CD4-positive, CD25-positive, alpha-beta regulatory T cell (primary cell): ENCODE data around the gene CHCHD4. TPM values are rescaled to one million over a fixed set of nuclear protein-coding genes. Genes with fewer than 3 reads are reported as not detected.

Experiments
- ATAC-seq, 2 donors: fragments of 150-1000 bp; cut with Tn5 transposase; one replicate each; pipeline ENCODE4 v1.10.0; 2021; ENCODE audit warnings: low read depth in 2 of 2, moderate number of reproducible peaks in 2 of 2, moderate library complexity in 1 of 2
- DNase-seq, 3 donors: peaks; one replicate each; pipeline versions ENCODE4 v3.0.0 to v3.0.0-alpha.2; 2012 to 2022; ENCODE audit warnings: mixed read lengths in 1 of 3
- H3K27ac ChIP-seq: one replicate; pipeline ENCODE4 v1.7.0; 2013; ENCODE audit warnings: mild to moderate bottlenecking, low read length; ENCODE audit not compliant: insufficient read depth, poor library complexity, severe bottlenecking
- H3K27me3 ChIP-seq: one replicate; pipeline ENCODE4 v1.7.0; 2013; ENCODE audit warnings: low read length; ENCODE audit not compliant: control insufficient read depth, insufficient read depth
- H3K36me3 ChIP-seq: one replicate; pipeline ENCODE4 v1.7.0; 2013; ENCODE audit warnings: mild to moderate bottlenecking, low read length, moderate library complexity; ENCODE audit not compliant: control insufficient read depth, insufficient read depth
- H3K4me1 ChIP-seq: 2 replicates; pipeline ENCODE4 v1.7.0; 2013; ENCODE audit warnings: mild to moderate bottlenecking, low read length; ENCODE audit not compliant: insufficient read depth, control insufficient read depth, poor library complexity, severe bottlenecking
- H3K4me3 ChIP-seq: one replicate; pipeline ENCODE4 v1.7.0; 2013; ENCODE audit warnings: low read depth, mild to moderate bottlenecking, low read length, moderate library complexity
- H3K9me3 ChIP-seq, 2 experiments: 1 replicate in 1 of 2; 2 replicates in 1 of 2; pipeline ENCODE4 v1.7.0; 2013; ENCODE audit warnings: low read length in 2 of 2, mild to moderate bottlenecking in 1 of 2, moderate library complexity in 1 of 2; ENCODE audit not compliant: control insufficient read depth in 2 of 2
- H3K27ac Mint-ChIP-seq, 3 donors: one replicate each; pipeline ENCODE4 v1.8.0; 2020 to 2022; ENCODE audit warnings: mild to moderate bottlenecking in 3 of 3, mixed read lengths in 3 of 3, moderate library complexity in 2 of 3
- H3K27me3 Mint-ChIP-seq: one replicate; pipeline ENCODE4 v1.8.0; 2022; ENCODE audit warnings: mild to moderate bottlenecking, mixed read lengths
- H3K36me3 Mint-ChIP-seq: one replicate; pipeline ENCODE4 v1.8.0; 2020; ENCODE audit warnings: mixed read lengths
- H3K4me1 Mint-ChIP-seq, 4 donors: one replicate each; pipeline ENCODE4 v1.8.0; 2020 to 2022; ENCODE audit warnings: mixed read lengths in 4 of 4, mild to moderate bottlenecking in 1 of 4
- H3K4me3 Mint-ChIP-seq, 4 donors: one replicate each; pipeline ENCODE4 v1.8.0; 2020 to 2022; ENCODE audit warnings: mild to moderate bottlenecking in 4 of 4, mixed read lengths in 4 of 4, moderate library complexity in 3 of 4
- H3K9me3 Mint-ChIP-seq, 7 donors: one replicate each; pipeline ENCODE4 v1.8.0; 2020 to 2022; ENCODE audit warnings: mixed read lengths in 7 of 7, mild to moderate bottlenecking in 3 of 7, moderate library complexity in 2 of 7
- polyA plus RNA-seq, 4 donors: library from polyadenylated mRNA; unstranded; fragments of 300-500 nt; fragmentation: Illumina TruSeq; gene quantifications; one replicate each; pipeline ENCODE4 v1.2.3, GENCODE V29; 2021
- total RNA-seq: library from RNA; stranded (reverse); gene quantifications from one replicate; pipeline ENCODE4 v1.2.3, GENCODE V29; 2022

The CHCHD4 gene
- total and polyA plus RNA-seq, 5 donors from 2014 or later: 3.6 to 21.1 (median 12.2) TPM

DNA sequence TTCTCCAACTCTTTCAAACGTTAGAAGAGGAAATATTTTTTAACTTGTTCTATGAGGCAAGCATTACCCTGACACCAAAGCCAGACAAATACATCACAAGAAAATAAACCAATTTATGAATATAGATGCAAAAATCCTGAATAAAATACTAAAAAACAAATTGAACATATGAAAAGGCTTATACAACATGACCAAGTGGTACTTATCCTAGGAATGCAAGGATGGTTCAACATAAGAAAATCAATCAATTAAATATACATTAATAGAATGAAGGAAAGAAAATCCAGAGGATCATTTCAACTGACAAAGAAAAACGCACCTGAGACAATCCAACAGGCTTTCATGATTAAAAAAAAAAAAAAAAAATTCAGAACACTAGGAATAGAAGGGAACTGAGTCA lies 36.6 kb upstream of the CHCHD4 start:
- Mint-ChIP-seq H3K4me1 (peaks cover 0 to 13% (median 6%) of the 10 kb centered on the region in 4 donors), H3K9me3 (peaks cover 0 to 20% (median 6%) of the 10 kb centered on the region in 7 donors), H3K36me3 (peaks cover 93% of the 10 kb centered on the region), H3K27me3 (no peaks in the 10 kb centered on the region), H3K27ac (no peak overlapping the region), H3K4me3 (no peak overlapping the region)
- no peak for DNase-seq
- Histone ChIP-seq H3K27ac (no peak overlapping the region), H3K27me3 (no peaks in the 10 kb centered on the region), H3K9me3 (peaks cover 18% of the 10 kb centered on the region in 2 experiments), H3K4me1 (no peaks in the 10 kb centered on the region), H3K4me3 (no peak overlapping the region), H3K36me3 (peaks cover 100% of the 10 kb centered on the region)
- ATAC-seq: no peak

DNA sequence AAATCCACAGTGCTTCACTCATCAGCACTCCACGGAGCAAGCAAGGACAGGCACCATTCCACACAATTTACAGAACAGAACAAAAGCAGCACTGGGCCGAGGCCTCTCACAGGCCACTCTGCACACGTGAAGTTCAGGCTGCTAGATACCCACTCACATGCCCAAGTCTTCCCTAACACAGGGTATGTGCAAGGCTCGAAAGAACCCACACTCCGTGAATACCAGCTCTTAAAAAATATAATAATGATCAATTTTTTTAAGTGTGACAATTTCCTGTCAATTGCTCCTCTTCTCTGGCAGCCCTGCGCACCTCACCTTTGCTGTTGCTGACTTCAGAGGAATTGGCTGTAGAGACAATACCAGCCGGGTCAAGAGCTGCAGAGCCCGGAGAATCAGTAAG lies 34.8 kb upstream of the CHCHD4 start:
- H3K4me3 ChIP-seq: no peak overlapping the region
- peaks cover 18% of the 10 kb centered on the region in 2 experiments for H3K9me3 ChIP-seq
- H3K36me3 ChIP-seq: peaks cover 91% of the 10 kb centered on the region
- Mint-ChIP-seq H3K4me1 (peaks cover 0 to 15% (median 8%) of the 10 kb centered on the region in 4 donors), H3K36me3 (peaks cover 88% of the 10 kb centered on the region), H3K27ac (no peak overlapping the region), H3K9me3 (peaks cover 0 to 20% (median 7%) of the 10 kb centered on the region in 7 donors), H3K4me3 (no peak overlapping the region), H3K27me3 (no peaks in the 10 kb centered on the region)
- DNase-seq (no peak), ATAC-seq (no peak)
- no peak overlapping the region for H3K27ac ChIP-seq
- H3K4me1 ChIP-seq: no peaks in the 10 kb centered on the region
- H3K27me3 ChIP-seq: no peaks in the 10 kb centered on the region

DNA sequence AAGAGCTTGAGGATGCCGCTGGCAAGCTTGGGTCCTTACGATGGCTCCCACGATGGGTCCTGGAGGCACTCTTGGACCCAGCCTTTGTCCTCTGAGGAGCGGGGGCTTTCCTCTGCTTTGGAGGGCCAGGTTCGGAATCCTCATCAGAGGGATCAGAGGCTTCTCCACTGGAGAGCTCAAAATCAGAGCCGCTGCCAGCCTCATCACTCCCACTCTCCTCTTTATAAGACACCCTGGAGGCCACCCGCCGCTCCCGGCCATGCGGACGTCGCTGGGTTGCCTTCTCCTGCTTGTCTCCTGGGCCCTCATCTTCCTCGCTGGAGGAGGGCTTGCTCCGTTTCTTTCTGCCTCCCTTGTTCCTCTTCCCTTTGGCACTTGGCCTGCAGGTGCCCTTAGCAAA lies 33.7 kb upstream of the CHCHD4 start:
- H3K4me3 Mint-ChIP-seq: no peak overlapping the region
- Histone ChIP-seq H3K27ac (no peak overlapping the region), H3K4me1 (no peaks in the 10 kb centered on the region), H3K9me3 (peaks cover 18% of the 10 kb centered on the region in 2 experiments), H3K36me3 (peaks cover 90% of the 10 kb centered on the region), H3K27me3 (no peaks in the 10 kb centered on the region), H3K4me3 (no peak overlapping the region)
- H3K36me3 Mint-ChIP-seq: peaks cover 86% of the 10 kb centered on the region
- H3K9me3 Mint-ChIP-seq: peaks cover 0 to 20% (median 8%) of the 10 kb centered on the region in 7 donors
- no peak for DNase-seq
- H3K4me1 Mint-ChIP-seq: peaks cover 5 to 15% (median 10%) of the 10 kb centered on the region in 4 donors
- no peak for ATAC-seq
- no peaks in the 10 kb centered on the region for H3K27me3 Mint-ChIP-seq
- peak overlapping the region in 2 of 3 donors; percentile 23 to 64 for H3K27ac Mint-ChIP-seq

DNA sequence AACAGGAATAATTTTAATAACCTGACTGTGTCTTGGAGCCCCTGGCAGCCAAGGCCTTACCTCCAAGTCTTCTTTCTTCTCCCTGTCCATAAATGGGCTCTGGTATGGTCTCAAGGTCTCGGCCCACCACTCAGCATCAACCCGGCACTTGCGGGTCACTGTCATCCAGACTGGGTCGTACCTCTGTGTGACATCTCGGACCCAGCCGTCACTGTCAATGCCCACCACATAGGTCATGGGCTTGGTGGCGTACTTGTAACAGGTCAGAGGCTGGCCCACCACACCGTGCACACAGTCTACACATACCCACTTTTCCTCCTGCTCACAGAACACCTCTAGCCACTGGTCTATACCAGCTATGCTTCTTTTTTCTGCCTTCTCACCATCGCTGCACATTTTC lies 33.3 kb upstream of the CHCHD4 start:
- no peak overlapping the region for H3K4me3 ChIP-seq
- Mint-ChIP-seq H3K27ac (peak overlapping the region in 1 of 3 donors; percentile 64), H3K9me3 (peaks cover 0 to 20% (median 8%) of the 10 kb centered on the region in 7 donors), H3K27me3 (no peaks in the 10 kb centered on the region), H3K4me3 (no peak overlapping the region), H3K36me3 (peaks cover 82% of the 10 kb centered on the region), H3K4me1 (peaks cover 6 to 14% (median 10%) of the 10 kb centered on the region in 4 donors)
- peaks cover 90% of the 10 kb centered on the region for H3K36me3 ChIP-seq
- no peak overlapping the region for H3K27ac ChIP-seq
- H3K4me1 ChIP-seq: no peaks in the 10 kb centered on the region
- ATAC-seq (no peak), DNase-seq (no peak)
- H3K27me3 ChIP-seq: no peaks in the 10 kb centered on the region
- peaks cover 18% of the 10 kb centered on the region in 2 experiments for H3K9me3 ChIP-seq

DNA sequence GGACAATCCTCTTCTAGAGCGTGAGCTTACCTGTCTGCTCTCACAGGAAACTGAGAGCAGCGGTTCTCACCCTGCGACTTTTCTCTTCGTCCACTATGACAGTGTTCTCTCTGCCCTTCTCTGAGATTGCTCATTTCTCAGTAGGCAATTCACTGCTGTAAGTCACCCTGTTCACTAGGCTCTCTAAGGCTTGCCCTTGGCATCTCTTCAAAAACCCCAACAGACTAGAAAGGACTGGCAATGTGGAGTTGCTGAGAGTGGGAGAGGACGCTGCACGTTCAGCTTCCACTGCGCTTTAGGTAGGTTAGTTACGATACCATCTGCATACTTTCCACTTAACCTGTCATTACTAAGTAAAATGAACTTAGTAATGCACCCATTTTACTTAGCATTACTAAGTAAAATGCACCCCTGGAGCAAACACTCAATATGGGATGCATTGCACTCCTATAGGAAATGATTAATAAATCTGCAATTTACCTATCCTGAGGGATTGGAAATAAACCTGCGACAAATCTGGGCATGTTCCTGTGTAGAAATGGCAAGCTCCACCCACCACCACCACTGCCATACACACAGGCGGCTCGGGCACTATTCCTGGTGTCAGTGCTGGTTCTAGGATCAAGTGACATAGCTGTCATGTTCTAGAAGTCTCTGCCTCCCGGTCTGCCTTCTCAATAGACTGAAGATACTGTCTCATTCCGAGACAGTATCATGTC lies 32.3 kb upstream of the CHCHD4 start:
- no peaks in the 10 kb centered on the region for H3K27me3 Mint-ChIP-seq
- Histone ChIP-seq H3K36me3 (peaks cover 88% of the 10 kb centered on the region), H3K4me1 (no peaks in the 10 kb centered on the region), H3K27ac (no peak overlapping the region), H3K4me3 (no peak overlapping the region), H3K9me3 (peaks cover 11 to 13% of the 10 kb centered on the region in 2 experiments), H3K27me3 (no peaks in the 10 kb centered on the region)
- peaks cover 0 to 13% (median 4%) of the 10 kb centered on the region in 7 donors for H3K9me3 Mint-ChIP-seq
- H3K36me3 Mint-ChIP-seq: peaks cover 76% of the 10 kb centered on the region
- H3K4me3 Mint-ChIP-seq: no peak overlapping the region
- no peak for DNase-seq
- peaks cover 6 to 14% (median 10%) of the 10 kb centered on the region in 4 donors for H3K4me1 Mint-ChIP-seq
- ATAC-seq: no peak
- H3K27ac Mint-ChIP-seq: peak overlapping the region in 2 of 3 donors; percentile 12 to 16

DNA sequence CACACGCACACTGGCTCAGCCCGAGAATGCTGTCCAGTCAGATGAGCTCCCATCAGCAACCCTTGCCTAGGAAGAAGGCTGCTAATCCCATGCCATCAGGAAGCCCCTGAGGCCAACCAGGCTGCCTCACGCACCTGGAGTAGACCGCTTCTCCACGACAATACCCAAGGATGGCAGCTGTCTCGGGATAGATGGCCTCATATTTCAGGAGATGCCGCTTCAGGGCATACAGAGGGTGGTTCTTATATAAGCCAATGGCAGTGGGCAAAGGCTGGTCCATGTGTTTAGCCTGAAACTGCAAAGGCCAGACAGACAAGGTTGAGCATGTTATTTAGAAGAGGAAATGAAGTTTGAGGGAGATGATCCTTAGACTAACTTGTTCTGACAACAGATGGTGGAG lies 31.5 kb upstream of the CHCHD4 start:
- H3K9me3 ChIP-seq: peaks cover 3 to 6% of the 10 kb centered on the region in 2 experiments
- Mint-ChIP-seq H3K27ac (peak overlapping the region; percentile 16 to 53 (median 52)), H3K9me3 (peaks cover 0 to 5% (median 2%) of the 10 kb centered on the region in 7 donors), H3K4me1 (peaks cover 6 to 14% (median 10%) of the 10 kb centered on the region in 4 donors), H3K4me3 (no peak overlapping the region), H3K36me3 (peaks cover 68% of the 10 kb centered on the region), H3K27me3 (no peaks in the 10 kb centered on the region)
- peaks cover 87% of the 10 kb centered on the region for H3K36me3 ChIP-seq
- no peak for DNase-seq
- ATAC-seq: no peak
- H3K27ac ChIP-seq: no peak overlapping the region
- no peaks in the 10 kb centered on the region for H3K27me3 ChIP-seq
- H3K4me1 ChIP-seq: no peaks in the 10 kb centered on the region
- H3K4me3 ChIP-seq: no peak overlapping the region

DNA sequence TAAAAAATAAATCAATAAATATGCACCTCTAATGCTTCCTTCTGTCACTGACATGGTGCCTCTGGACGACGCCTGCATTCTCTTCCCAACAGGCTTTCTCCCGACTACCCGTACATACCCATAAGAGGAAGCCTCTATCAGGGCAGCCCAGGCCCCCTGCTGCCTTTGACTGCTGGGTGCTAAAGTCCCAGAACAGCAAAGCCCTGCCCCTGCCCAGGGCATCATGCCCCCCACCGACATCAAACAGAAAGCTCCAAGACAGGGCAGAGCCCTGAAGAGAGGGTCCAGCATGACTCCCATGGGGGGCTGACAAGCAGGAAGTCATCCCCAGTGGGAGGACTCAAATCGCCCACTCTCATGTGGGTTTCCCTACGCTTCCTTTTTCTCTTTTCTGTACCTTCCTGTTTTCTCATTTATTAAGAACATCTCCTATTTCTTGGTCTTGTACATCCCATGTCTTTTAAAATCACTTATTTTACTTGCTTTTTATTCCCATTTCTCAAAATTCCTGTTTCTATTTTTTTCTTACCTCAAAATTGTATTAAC lies 30.3 kb upstream of the CHCHD4 start:
- Histone ChIP-seq H3K27me3 (no peaks in the 10 kb centered on the region), H3K9me3 (no peaks in the 10 kb centered on the region), H3K27ac (no peak overlapping the region), H3K4me3 (no peak overlapping the region), H3K36me3 (peaks cover 84% of the 10 kb centered on the region), H3K4me1 (no peaks in the 10 kb centered on the region)
- Mint-ChIP-seq H3K9me3 (peaks cover 0 to 4% (median 0%) of the 10 kb centered on the region in 7 donors), H3K4me1 (peaks cover 6 to 14% (median 10%) of the 10 kb centered on the region in 4 donors), H3K27me3 (no peaks in the 10 kb centered on the region), H3K4me3 (no peak overlapping the region), H3K27ac (peak overlapping the region in 1 of 3 donors; percentile 71), H3K36me3 (peaks cover 64% of the 10 kb centered on the region)
- no peak for DNase-seq
- no peak for ATAC-seq
